HG03432 (cell line): ENCODE measurements around the gene EPHA8.

Experiments used
- ATAC-seq: cut with Tn5 transposase; IDR thresholded peaks from one replicate; pipeline ENCODE4 v1.9.1; 2021; ENCODE audit warnings: mild to moderate bottlenecking, moderate library complexity; ENCODE audit not compliant: unreplicated experiment

The EPHA8 gene

GRCh38 chr1:22563671-22564602 lies 648 bp downstream of the EPHA8 start:
- ATAC-seq = no peak

GRCh38 chr1:22566161-22566560 lies 2.9 kb downstream of the EPHA8 start:
- no peak for ATAC-seq

DNA sequence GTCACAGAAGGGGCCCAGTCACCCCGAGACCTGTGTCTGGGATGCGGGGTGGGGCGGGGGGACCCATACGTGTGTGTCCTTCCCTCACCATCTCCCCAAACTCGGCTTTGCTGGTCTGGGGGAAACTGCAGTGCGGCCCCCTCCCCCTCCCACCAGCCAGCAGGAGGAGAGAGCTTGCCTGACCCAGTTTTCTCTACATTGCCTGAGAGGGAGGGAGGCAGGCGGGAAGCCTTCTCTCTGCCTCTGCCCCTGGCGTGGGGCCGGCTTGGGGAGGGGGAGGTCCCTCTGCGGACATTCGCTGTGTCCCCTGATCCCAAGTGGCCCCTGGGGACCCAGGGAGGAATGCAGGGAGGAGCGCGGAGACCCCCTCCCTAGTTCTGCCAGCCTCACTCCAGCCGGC lies 3.9 kb downstream of the EPHA8 start:
- ATAC-seq = no peak

- ATAC-seq = no peak
Observed at GRCh38 chr1:22567994-22568393, 4.7 kb downstream of the EPHA8 start.

DNA sequence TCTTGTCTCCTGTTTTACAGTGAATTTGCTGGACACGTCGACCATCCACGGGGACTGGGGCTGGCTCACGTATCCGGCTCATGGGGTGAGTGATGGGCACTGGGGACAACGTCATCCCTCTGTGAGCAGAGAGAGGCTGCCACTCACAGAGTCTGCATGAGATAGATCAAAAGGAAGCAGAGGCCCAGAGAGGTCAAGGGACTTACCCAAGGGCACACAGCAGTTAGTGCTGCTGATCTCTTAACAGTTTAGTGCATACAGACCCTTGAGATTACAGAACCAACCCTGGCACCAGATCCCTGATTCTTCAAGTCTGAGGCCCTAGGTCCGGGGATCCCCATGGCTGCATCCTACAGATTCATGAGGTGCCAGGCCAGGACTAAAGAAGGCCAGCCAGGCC lies 6.0 kb downstream of the EPHA8 start:
- no peak for ATAC-seq

- ATAC-seq = no peak
Observed at GRCh38 chr1:22570140-22570909, 7.0 kb downstream of the EPHA8 start.

GRCh38 chr1:22572818-22573217 lies 9.5 kb downstream of the EPHA8 start:
- no peak for ATAC-seq

DNA sequence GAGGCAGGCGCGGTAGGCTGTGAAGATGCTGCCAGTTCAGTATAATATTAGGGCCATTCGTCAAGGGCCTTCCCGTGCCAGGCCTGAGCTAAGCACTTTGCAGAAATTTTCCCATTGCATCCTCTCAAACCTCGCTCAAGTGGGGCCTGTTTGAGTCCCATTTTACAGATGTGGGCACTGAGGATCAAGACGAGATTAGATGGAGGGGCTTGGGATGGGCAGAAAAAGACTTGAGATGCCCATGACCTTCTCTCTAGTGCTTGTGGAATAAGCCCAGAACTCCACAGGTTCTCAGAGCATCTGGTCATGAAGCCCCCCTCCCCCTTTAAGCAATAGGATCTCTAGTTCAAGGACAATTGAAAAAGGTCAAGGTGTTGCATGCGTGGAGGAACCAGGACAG lies 9.9 kb downstream of the EPHA8 start:
- no peak for ATAC-seq

- ATAC-seq = no peak
Observed at GRCh38 chr1:22575532-22576149, 12.4 kb downstream of the EPHA8 start.

DNA sequence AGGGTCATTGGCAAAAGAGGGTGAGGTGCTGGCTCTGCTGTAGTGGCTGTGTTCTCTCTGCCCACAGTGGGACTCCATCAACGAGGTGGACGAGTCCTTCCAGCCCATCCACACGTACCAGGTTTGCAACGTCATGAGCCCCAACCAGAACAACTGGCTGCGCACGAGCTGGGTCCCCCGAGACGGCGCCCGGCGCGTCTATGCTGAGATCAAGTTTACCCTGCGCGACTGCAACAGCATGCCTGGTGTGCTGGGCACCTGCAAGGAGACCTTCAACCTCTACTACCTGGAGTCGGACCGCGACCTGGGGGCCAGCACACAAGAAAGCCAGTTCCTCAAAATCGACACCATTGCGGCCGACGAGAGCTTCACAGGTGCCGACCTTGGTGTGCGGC lies 12.9 kb downstream of the EPHA8 start:
- ATAC-seq = no peak

DNA sequence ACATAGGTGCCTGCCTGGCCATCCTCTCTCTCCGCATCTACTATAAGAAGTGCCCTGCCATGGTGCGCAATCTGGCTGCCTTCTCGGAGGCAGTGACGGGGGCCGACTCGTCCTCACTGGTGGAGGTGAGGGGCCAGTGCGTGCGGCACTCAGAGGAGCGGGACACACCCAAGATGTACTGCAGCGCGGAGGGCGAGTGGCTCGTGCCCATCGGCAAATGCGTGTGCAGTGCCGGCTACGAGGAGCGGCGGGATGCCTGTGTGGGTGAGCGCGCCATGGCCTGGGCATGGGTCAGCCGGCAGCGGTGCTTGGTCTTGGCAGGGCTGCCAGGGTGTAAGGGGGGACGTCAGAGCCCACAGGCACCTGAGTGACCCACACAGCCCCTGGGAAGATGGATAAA lies 13.3 kb downstream of the EPHA8 start:
- ATAC-seq = no peak

- no peak for ATAC-seq
Observed at GRCh38 chr1:22578732-22579361, 15.6 kb downstream of the EPHA8 start.

GRCh38 chr1:22579541-22580155 lies 16.4 kb downstream of the EPHA8 start:
- no peak for ATAC-seq

GRCh38 chr1:22582661-22583635 lies 19.7 kb downstream of the EPHA8 start:
- no peak for ATAC-seq

GRCh38 chr1:22584001-22584562 lies 20.8 kb downstream of the EPHA8 start:
- no peak for ATAC-seq

DNA sequence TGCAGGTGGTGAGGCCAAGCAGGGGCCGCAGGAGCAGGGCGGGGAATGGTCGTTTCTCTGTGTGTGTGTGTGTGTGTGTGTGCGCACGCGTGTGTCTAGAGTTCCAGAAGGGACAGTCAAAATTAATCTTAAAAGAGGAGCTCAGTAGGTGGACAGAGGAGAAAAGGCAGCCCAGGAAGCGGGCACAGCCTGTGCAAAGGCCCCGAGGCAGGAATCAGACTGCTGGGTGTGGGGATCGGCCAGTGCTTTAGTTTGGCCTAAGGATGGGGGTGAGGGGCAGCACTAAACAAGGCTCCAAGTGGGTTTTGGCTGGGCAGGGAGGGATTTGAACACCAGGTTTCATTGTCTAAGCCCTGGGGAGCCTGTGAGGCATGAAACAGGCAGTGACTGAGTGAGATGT lies 21.7 kb downstream of the EPHA8 start:
- ATAC-seq = no peak

DNA sequence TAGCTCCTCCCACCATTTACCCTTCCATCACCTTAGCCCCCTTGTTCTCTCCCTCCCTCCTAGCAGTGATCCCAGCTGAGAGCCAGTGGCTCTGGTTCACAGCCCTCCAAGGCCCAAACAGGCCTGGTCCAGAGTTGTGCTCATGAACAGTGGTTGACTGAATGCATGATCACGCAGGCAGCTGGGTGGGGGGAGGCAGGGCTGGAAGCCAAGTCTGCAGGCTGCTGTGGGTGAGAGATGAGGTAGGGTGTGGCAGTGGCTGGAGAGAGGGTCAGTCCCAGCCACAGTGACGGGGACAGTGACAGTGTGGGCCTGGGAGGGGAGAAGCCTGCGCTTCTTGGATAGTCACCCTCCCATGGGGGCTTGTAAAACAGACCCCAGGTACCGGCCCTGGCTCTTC lies 22.2 kb downstream of the EPHA8 start:
- no peak for ATAC-seq

DNA sequence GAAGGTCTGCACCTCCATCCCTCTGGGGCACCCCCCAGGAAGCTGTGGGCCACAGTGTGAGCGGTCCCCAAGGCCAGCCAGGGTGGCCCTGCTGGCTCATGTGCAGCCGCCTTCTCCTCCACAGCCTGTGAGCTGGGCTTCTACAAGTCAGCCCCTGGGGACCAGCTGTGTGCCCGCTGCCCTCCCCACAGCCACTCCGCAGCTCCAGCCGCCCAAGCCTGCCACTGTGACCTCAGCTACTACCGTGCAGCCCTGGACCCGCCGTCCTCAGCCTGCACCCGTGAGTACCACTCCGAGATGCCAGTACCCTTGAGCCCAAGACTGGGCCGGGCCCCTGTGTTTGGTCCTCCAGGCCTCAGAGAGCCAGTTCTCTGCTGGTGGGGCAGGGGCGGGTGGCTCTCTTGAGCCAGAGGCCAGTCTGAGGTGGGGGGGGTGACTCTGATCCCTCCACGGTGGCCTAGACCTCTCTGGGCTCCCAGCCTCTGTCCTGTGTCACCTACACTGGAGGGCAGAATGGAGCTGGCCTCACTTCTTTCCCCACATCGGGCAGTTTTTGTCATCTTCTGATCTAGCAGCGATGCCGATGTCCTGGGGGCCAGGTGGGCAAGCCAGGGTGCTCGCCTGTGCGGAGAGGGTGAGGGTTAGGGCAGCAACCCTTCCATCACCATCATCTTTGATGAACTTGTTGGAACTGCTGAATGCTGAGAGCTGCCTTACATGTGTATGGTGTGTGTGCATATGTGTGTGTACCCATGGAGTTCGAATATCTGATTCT lies 23.3 kb downstream of the EPHA8 start:
- no peak for ATAC-seq

DNA sequence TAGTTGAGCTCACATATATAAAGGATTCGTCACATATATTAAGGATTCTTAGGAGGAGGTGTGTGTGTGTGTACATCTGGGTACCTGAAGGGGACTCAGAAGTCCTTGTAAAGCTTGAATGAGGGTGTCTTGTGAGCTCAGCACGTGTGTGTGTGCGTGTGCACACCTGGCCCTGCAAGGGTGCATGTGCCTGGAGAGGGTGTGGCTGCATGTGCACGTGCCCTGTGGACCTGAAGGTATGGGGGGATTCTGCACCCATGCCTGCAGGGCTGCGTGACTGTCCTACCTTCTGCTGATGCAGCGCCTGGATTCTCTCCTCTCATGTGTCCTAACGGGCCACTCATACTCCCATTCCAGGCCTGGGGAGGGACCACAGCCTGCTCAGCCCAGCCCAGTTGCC lies 24.0 kb downstream of the EPHA8 start:
- ATAC-seq = no peak
